ENCODE measurements around the gene DHTKD1. TPM values are rescaled to one million over a fixed set of nuclear protein-coding genes. Genes with fewer than 3 reads are reported as not detected.

Gene DHTKD1
- polyA plus RNA-seq, 1 of the 3 experiments (the other 2 are of a cell fraction) = 17.7 TPM

DNA sequence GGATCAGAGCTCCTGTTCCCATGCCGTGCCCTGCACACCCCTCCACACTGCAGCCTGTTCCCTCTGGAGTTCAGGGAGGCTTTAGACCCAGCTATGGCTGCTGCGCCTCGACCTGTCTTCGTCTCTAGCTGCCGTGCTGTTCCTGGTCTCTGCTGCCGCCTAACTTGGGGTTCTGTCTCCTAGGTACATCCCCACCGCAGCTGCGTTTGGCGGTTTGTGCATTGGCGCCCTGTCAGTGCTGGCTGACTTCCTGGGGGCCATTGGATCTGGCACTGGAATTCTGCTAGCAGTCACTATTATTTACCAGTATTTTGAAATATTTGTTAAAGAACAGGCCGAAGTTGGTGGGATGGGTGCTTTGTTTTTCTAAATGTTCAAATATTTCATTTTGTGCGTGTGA, 95.3 kb downstream of the DHTKD1 start:
- TF ChIP-seq RXRA (IDR thresholded peaks at IDR 0.05; ENCODE audit: borderline replicate concordance, low read depth) = no peak
- no peak for TF ChIP-seq JUND (IDR thresholded peaks at IDR 0.05)
- TF ChIP-seq CHD2 (IDR thresholded peaks at IDR 0.05; ENCODE audit: low read length, partially characterized antibody) = no peak
- TF ChIP-seq RAD21 (IDR thresholded peaks at IDR 0.05; ENCODE audit: low read length) = no peak
- TF ChIP-seq PBX3 (IDR thresholded peaks at IDR 0.05) = no peak
- POLR2A ChIA-PET = no interaction called here
- Histone ChIP-seq H3K36me3 (replicated peaks in 1 of 2; ENCODE audit: control insufficient read depth in 1 of 2, insufficient read depth in 2 of 2, low read length in 1 of 2) (peaks cover 65 to 74% of the 10 kb centered on the region in 2 experiments), H3K4me3 (ENCODE audit: low read depth in 2 of 2, low read length in 1 of 2) (no peak overlapping the region), H3K4me2 (no peak overlapping the region), H2AFZ (ENCODE audit: low read depth) (no peak overlapping the region), H3K9me2 (no peaks in the 10 kb centered on the region), H3K9me3 (no peaks in the 10 kb centered on the region), H3K79me2 (ENCODE audit: insufficient read depth) (no peaks in the 10 kb centered on the region), H3K27ac (ENCODE audit: low read depth in 2 of 2, low read length in 1 of 2) (no peak overlapping the region; a peak in 1 of 4 replicates), H4K20me1 (ENCODE audit: insufficient read depth) (no peaks in the 10 kb centered on the region), H3K4me1 (ENCODE audit: control insufficient read depth in 1 of 2, insufficient read depth in 2 of 2, low read depth in 1 of 2, low read length in 1 of 2) (peaks cover 0 to 13% of the 10 kb centered on the region in 2 experiments; a peak in 2 of 4 replicates), H3F3A (replicated peaks; ENCODE audit: insufficient read depth) (peaks cover 5% of the 10 kb centered on the region), H3K9ac (no peak overlapping the region), H3K27me3 (ENCODE audit: insufficient read depth) (no peaks in the 10 kb centered on the region)
- CTCF ChIA-PET = interaction anchor here (1.0 to 1.1 kb wide), 2 partner anchors 20 to 51 kb away, joined by 3 read pairs; no protein-coding TSS in a partner anchor
- WGBS (ENCODE audit: low lambda C conversion rate) = 96% methylated on average over 12 of the region's 12 CpGs
- no peak for DNase-seq

GRCh38 chr10:12165036-12165435, 96.3 kb downstream of the DHTKD1 start:
- Histone ChIP-seq H3K79me2 (ENCODE audit: insufficient read depth) (no peaks in the 10 kb centered on the region), H3K27me3 (ENCODE audit: insufficient read depth) (no peaks in the 10 kb centered on the region), H4K20me1 (ENCODE audit: insufficient read depth) (no peaks in the 10 kb centered on the region), H3F3A (replicated peaks; ENCODE audit: insufficient read depth) (peaks cover 5% of the 10 kb centered on the region), H3K4me1 (ENCODE audit: control insufficient read depth in 1 of 2, insufficient read depth in 2 of 2, low read depth in 1 of 2, low read length in 1 of 2) (peaks cover 0 to 13% of the 10 kb centered on the region in 2 experiments; a peak in 2 of 4 replicates), H3K36me3 (replicated peaks in 1 of 2; ENCODE audit: control insufficient read depth in 1 of 2, insufficient read depth in 2 of 2, low read length in 1 of 2) (peaks cover 65 to 82% of the 10 kb centered on the region in 2 experiments), H3K27ac (ENCODE audit: low read depth in 2 of 2, low read length in 1 of 2) (no peak overlapping the region; a peak in 1 of 4 replicates), H2AFZ (ENCODE audit: low read depth) (no peak overlapping the region), H3K4me2 (no peak overlapping the region), H3K9me3 (no peaks in the 10 kb centered on the region), H3K4me3 (ENCODE audit: low read depth in 2 of 2, low read length in 1 of 2) (no peak overlapping the region), H3K9me2 (no peaks in the 10 kb centered on the region), H3K9ac (no peak overlapping the region)
- ChIA-PET CTCF (interaction anchor here (0.6 kb wide), 1 partner anchor 50 kb away, joined by 3 read pairs; no protein-coding TSS in a partner anchor), POLR2A (no interaction called here)
- no peak for DNase-seq
- WGBS (ENCODE audit: low lambda C conversion rate) = 87% methylated on average over 3 of the region's 3 CpGs
- TF ChIP-seq TEAD4 (IDR thresholded peaks at IDR 0.05; ENCODE audit: borderline replicate concordance, insufficient read depth) = no peak
- TF ChIP-seq POLR2AphosphoS5 (IDR thresholded peaks at IDR 0.05; ENCODE audit: low read depth, low read length) = no peak
- TF ChIP-seq RXRA (IDR thresholded peaks at IDR 0.05; ENCODE audit: borderline replicate concordance, low read depth) = no peak
- TF ChIP-seq GABPA (IDR thresholded peaks at IDR 0.05; ENCODE audit: low read depth) = no peak
- no peak for TF ChIP-seq CHD2 (IDR thresholded peaks at IDR 0.05; ENCODE audit: low read length, partially characterized antibody)
- TF ChIP-seq USF1 (IDR thresholded peaks at IDR 0.05; ENCODE audit: borderline replicate concordance, low read depth) = no peak
- TF ChIP-seq MEF2A (IDR thresholded peaks at IDR 0.05; ENCODE audit: borderline replicate concordance, low read depth) = no peak
- no peak for TF ChIP-seq RCOR1 (IDR thresholded peaks at IDR 0.05; ENCODE audit: low read length)
- TF ChIP-seq FOXJ3 (CRISPR knock-in tag; IDR thresholded peaks at IDR 0.05) = no peak
- TF ChIP-seq TCF12 (IDR thresholded peaks at IDR 0.05) = no peak
- TF ChIP-seq SMC3 (IDR thresholded peaks at IDR 0.05; ENCODE audit: low read depth, low read length) = no peak
- TF ChIP-seq ZBTB33 (IDR thresholded peaks at IDR 0.05; ENCODE audit: borderline replicate concordance, low read depth) = no peak
- TF ChIP-seq EP300 (IDR thresholded peaks at IDR 0.05; ENCODE audit: borderline replicate concordance in 1 of 2, low read depth in 1 of 2, low read length in 1 of 2) = no peak
- TF ChIP-seq FOXM1 (IDR thresholded peaks at IDR 0.05; ENCODE audit: low read depth) = no peak
- TF ChIP-seq, protein P1, sequence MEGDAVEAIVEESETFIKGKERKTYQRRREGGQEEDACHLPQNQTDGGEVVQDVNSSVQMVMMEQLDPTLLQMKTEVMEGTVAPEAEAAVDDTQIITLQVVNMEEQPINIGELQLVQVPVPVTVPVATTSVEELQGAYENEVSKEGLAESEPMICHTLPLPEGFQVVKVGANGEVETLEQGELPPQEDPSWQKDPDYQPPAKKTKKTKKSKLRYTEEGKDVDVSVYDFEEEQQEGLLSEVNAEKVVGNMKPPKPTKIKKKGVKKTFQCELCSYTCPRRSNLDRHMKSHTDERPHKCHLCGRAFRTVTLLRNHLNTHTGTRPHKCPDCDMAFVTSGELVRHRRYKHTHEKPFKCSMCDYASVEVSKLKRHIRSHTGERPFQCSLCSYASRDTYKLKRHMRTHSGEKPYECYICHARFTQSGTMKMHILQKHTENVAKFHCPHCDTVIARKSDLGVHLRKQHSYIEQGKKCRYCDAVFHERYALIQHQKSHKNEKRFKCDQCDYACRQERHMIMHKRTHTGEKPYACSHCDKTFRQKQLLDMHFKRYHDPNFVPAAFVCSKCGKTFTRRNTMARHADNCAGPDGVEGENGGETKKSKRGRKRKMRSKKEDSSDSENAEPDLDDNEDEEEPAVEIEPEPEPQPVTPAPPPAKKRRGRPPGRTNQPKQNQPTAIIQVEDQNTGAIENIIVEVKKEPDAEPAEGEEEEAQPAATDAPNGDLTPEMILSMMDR (IDR thresholded peaks at IDR 0.05) = no peak
- TF ChIP-seq, protein P2, sequence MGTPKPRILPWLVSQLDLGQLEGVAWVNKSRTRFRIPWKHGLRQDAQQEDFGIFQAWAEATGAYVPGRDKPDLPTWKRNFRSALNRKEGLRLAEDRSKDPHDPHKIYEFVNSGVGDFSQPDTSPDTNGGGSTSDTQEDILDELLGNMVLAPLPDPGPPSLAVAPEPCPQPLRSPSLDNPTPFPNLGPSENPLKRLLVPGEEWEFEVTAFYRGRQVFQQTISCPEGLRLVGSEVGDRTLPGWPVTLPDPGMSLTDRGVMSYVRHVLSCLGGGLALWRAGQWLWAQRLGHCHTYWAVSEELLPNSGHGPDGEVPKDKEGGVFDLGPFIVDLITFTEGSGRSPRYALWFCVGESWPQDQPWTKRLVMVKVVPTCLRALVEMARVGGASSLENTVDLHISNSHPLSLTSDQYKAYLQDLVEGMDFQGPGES (IDR thresholded peaks at IDR 0.05; ENCODE audit: low read depth, low read length) = no peak
- no peak for TF ChIP-seq YY1 (IDR thresholded peaks at IDR 0.05; ENCODE audit: low read depth)
- TF ChIP-seq SIN3A (IDR thresholded peaks at IDR 0.05; ENCODE audit: borderline replicate concordance, low read depth, low read length) = no peak
- no peak for TF ChIP-seq FOSL2 (IDR thresholded peaks at IDR 0.05; ENCODE audit: borderline replicate concordance, low read depth)
